ENCODE measurements around the gene MXD4.
A peak's percentile ranks its signal among the peaks of the same experiment; 100 is the strongest.

Gene MXD4

DNA sequence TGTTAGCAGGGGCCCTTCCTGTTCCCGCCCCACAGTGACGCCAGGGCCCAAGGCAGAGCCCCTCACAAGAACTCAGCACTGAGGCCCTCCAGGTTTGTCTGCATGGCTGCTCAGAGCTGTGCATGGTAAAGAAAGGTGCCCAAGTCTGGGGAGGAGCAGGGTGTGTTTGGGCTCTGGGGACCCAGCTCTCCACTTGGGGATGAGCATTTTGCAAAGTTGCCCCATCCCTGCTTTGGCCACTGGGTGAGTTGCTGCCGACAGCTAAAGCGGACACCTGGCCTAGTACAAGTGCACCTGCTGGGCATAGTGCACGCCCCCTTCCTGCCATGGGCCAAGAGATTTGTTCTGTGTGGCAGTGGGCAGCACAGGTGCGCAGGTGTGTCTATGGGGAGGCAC lies 2.0 kb upstream of the MXD4 start:
- DNase-seq (ENCODE audit: low spot score): no peak

DNA sequence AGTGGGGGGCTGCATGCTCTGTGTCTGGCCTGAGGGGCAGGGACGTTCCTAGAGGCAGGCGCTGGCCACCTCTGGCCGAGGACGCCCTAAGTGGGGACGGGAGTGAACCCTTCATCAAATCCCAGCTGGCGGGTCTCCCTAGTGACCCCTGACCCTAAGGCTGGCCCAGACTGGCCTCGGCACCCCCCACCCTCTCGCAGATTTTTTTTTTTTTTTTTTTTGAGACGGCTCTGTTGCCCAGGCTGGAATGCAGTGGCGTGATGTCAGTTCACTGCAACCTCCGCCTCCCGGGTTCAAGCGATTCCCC lies 988 bp upstream of the MXD4 start:
- no peak for DNase-seq (ENCODE audit: low spot score)

DNA sequence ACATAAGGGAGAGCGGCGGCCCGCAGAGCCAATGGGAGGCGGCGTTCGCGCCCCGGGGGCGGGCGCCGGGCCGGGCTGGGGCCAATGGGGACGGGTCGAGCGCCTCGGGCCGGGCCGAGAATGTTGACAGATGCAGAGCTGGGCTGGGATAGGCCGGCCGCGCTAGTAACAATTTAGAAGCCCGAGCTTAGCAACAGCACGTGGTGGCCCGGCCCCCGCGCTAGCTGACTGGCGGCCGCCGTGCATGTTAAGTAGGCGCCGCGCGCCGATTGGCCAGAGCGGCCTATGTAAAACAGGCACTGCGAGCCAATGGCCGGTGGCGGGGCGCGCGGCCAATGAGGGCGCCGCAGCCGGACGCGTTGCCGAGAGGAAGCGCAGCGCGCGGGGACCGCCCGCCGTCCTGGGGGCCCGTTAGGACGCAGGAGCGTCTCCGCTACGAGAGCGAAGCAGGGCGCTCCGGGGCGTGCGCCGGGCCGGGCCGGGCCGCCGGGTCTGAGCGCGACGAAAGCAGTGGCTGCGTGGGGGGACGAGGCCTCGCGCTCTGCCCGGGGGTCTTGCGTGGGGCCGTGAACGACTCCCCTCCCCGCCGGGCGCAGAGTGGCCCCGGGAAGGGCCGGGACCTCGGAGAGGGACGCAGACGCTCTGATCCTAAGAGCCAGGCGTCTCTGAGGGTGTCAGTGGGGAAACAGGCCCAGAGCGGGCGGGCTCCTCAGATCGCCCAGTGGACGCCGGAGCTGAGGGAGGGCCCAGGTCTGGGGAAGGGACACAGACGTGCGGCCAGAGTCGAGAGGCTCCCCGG lies 435 bp upstream of the MXD4 start:
- peak; percentile 99 for DNase-seq (ENCODE audit: low spot score)

DNA sequence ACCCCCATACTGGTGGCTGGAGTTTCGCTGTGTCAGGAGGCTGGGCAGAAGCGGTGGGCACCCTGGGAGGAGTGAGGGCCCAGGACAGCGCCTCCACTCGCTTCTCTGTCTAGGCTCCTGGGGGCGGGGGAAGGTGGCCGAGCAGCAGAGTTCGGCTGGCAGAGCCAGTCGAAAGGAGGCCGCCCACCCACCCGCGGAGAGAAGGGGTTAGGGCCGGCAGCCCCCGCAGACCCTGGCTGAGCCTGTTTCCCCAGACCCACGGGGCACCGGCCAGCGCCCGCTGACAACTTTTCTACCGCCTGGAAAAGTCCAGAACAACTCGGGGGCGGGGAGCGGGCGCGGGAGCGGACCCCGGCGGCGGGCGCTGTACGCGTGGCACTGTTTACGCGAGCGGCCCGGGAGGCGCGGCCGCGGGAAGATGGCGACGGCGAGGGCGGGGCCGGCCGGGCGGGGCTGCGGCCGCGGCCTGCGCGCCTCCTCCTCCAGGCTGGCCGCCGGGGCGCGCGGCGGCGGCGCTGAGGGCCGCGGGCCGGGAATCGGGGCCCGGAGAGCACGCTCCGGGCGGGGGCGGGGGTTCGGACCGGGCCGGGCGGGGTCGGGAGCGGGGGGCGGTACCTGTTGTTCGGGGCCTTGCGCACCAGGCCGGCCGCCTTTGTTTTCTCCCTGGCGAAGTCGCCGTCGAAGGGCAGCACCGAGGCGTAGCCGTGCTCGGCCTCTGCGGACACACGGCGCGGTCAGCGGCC lies 628 bp downstream of the MXD4 start:
- peak; percentile 73 for DNase-seq (ENCODE audit: low spot score)

DNA sequence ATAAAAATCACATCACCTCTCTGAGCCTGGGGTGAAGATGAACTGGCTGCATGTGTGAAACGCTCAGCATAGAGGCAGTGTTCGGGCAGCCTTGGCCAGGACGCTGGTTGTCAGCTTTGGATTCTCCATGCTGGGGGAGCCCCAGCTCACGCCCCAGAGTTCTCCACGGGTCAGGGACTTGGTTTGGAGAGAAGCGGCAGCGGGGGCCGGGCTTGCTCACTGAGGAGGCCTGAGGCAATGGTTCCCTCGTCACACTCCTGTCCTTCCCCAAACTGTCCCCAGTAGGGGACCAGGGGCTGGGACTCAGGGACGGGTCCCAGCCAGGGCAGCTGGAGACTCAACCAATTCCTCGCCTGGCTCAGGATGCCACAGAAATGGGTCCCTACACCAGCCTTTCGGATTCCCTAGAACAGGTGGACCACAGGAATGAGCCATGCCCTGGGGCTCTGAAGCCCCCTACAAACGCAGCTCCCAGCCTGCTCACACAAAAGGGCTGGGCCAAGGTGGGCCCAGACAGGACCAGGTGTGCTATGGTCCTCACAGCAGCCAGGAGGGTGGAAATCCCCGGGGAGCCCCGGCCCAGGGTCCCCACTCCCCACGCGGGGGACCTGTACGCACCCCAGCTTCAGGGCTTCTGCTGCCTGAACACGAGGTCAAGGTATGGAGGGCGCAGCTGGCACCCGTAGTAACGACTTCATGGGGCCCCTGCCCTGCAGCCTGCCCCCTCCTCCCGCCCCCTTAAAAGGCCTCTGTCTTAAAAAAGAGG lies 1.4 kb downstream of the MXD4 start:
- DNase-seq (ENCODE audit: low spot score): peak; percentile 45

DNA sequence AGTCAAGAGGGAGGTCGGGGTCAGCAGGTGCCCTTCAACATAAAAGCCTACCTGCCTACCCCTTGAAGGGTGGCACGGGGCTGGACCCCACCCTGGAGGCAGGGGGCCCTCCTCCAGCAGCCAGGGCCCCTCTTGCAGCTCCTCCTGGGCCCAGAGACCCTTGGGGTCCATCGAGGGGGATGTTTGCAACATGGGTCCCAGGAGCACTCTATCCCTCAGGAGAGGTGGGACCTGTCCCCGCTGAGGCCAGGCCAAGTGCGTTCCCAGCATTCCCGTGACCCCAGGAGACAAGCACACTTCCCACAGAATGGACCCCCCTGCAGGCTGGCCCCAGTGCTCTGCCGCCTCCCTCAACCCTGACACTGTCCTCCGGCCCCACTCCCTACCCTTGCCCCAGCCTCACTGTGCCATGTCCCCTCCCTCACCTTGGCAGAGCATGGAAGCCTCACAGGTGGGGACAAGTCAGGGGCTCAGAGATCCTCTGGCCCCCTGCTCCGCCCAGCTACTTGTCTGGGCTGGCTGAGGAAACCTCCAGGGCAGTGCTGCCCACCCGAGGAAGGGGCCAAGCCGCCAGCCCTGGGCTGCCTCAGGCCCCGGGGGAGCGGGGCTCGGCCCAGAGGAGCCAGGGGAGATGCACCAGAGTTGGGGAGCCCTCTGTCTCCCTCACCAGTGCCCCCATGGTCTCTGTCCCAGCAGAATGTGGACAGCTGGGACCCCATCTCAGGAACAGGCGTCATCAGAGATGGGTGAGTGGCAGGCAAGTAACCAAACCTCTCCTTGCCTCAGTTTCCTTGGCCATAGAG lies 2.2 kb downstream of the MXD4 start:
- DNase-seq (ENCODE audit: low spot score): peak; percentile 49

DNA sequence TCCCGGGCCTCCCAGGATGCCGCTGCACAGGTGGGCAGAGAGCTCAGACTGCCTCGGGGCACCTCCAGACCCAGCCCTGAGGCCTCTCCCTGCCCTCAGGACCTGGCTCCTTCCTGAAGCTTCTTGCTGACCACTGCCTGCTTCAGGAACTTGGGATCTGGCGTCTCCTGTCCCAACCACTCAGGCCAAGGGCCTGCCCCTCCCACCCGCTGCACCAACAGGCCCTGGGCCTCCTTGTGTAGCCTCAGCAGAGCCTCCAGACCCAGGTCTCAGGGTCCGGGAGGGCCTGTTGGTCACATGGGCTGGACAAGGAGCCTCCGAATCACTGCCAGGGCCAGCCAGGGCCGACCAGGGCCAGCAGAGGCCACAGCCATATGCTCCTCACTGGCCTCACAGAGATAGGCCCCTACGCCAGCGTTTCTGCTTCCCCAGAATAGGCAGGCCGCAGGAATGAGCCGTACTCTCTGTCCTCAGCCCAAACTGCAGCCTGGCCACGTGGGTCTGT lies 2.8 kb downstream of the MXD4 start:
- DNase-seq (ENCODE audit: low spot score): no peak

DNA sequence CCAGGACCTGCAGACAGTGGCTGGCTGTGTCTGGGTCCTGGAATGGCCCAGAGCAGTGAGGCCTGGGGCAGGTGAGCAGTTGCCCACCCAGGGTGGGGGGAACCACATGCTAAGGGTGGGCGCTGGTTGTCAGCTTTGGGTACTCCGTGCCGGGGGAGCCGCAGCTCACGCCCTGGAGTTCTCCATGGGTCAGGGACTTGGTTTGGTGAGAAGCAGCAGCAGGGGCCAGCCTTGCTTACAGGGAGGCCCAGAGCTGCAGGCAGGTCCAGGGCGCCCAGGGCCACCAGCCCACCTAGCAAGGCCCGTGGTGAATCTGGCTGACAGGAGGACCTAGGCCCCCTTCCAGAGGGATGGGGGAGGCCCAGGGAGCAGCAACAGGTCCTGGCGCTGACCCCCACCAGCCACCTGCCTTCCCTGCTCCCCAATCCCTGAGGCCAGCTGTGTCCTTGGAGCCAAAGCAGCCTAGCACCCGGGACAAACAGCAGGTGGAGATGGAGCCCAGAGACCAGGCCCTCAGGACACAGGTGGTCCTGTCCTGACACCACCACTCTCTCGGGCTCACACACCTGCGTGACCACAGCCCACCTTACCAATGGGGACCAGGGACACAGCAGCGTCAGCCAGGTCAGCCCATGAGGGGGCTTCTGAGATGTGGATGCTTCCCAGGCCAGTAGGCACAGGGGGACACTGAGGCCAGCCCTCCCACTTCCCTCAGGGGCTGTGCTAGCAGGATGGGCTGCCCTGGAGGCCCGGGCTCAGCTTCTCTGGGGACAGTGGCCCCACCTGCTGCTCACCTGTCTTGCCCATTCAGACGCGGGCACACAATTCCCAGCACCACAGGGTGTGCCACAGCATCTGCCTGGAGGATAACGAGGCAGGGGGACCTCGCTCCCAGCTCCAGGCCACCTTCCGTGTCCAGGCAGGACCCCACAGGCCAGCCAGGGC lies 3.5 kb downstream of the MXD4 start:
- no peak for DNase-seq (ENCODE audit: low spot score)

DNA sequence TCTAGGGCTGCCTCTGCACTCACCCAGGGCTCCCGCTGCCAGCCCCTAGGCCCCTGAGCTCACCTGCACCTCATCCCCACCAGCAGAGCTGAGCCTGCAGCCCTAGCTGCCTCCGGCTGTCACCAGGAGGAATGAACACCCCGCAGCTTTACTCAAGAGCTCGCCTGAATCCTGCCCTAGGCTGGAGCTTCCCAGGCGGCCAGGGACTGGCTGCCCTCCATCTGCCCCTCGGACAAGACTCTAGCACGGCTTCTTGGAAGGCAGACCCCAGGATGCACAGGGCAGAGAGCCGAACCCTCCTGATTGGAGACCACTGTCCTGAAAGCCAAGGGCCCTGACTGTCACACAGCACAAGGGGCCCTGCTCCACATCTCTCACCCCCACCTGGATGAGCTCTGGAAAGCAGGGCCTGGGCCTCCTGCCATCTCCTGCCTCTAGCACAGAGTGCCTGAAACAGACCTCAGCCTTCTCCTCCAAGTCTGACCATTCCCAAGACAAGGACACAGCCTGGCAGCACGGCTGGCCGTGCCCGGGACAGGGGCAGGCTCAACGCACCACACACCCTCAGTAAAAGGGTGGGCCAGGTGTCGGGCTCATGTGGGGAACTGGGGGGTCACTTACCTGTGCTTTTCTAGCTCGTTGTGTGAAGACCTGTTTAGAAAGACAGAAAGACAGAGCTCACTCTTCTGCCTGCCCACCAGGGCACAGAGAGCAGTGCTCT lies 4.4 kb downstream of the MXD4 start:
- no peak for DNase-seq (ENCODE audit: low spot score)

DNA sequence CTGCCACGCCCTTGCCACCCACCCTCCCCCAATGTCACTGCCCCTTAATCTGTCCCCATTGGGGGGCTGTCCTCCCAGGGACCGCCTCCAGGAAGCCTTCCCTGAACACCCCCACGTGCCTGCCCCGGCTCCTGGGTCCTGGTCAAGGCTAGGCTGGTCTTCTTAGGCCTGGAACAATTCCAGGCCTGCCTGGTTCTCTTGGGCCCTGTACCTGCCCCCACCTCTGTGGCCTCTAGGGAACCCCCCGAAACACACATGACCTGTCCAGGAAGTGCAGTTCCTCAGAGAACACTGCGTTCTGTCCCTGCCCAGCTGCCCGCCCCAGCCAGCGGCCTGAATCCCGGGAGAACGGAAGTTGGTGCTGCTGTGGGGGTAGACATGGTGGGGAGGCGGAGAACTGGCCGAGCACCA lies 5.1 kb downstream of the MXD4 start:
- no peak for DNase-seq (ENCODE audit: low spot score)

DNA sequence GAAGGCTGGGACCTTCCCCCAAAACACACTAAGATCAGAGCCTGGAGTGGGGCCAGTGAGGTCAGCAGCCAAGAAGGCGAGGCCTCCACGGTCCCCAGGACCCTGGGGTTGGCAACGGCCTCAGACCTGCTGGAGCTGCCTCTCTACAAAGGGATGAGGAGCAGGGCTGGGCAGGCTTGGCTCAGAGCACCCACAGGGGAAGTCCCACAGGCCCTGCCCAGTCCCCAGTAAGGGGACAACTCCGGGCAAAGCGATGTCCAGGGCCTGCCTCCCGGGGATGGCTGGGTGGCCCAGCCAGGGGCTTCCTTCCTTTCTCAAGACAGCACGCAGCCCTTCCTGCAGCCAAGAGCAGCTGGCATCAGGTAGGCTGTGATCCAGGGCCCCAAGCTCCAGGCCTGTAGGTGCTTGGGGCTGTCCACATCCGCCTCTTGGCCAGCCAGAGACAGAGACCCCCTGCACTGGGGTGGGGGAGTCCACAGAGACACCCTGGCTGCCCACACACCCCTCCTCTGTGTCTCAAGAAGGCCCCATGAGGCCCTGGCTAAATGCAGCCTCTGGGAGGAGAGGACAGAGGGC lies 5.7 kb downstream of the MXD4 start:
- no peak for DNase-seq (ENCODE audit: low spot score)

DNA sequence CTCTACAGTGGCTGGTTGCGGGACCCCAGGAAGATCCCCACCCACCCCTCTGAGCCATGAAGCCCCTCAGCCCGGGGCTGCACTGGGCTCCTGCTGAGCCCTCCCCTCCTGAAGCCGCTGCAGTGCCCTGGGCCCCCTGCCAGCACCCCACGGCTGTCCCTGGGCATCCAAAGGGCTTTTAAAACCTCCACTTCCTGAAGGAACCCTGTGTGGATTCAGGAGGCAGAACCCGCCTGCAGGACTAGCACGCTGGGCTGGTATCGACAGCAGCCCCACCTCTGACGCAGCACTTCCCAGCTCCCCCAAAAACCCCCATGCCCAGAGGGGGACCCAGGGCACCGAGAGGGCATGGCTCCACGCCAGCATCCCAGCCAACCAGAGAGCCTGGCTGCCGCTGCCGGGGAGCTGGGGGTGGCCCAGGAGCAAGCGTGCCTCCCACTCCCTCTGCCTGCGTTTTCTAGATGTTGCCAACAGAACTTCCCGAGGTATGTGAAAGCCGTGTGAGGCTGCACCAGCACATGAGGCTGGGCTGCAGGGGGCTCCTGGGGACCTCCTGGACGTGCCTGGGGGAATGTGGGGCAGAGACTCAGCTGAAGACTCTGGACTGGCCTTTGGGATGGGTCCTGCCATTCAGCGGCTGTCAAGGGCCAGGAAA lies 6.3 kb downstream of the MXD4 start:
- DNase-seq (ENCODE audit: low spot score): no peak

DNA sequence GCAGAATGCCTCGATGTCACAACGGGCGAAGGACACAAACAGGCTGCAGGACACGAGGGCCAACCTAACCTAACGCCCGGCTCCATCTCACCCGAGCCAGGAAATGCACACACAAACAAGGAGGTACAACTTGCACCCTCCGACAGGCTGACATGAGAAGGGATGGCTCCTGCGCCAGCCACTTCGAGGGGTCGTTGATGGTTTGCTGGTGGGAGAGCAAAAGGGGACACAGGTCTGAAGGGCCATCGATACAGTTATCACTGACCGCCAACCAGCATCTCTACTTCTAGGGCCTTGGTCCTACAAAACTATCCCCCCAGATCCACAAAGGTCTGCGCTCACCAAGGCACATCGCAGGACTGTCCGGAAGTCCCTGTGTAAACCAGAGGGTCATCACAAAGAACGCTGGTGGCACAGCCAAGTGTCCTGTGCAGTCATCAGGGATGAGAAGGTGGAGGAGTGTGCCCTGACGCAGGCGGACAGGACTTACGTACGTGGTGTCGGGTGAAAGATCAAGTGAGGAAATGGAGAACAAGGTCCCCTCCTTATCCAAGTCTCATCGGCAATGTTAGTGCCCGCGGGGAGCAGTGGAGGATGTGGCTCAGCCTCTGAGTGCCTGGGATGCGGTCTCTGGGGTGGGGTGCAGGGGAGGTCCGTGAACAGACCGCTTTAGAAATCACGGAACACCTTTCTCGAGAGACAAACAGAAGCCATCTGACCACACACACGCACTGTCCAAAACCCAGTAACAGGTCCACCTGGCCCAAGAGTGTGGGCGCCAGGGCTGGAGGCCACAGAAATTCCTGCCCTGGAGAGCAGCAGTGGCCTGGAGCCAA lies 7.0 kb downstream of the MXD4 start:
- no peak for DNase-seq (ENCODE audit: low spot score)

DNA sequence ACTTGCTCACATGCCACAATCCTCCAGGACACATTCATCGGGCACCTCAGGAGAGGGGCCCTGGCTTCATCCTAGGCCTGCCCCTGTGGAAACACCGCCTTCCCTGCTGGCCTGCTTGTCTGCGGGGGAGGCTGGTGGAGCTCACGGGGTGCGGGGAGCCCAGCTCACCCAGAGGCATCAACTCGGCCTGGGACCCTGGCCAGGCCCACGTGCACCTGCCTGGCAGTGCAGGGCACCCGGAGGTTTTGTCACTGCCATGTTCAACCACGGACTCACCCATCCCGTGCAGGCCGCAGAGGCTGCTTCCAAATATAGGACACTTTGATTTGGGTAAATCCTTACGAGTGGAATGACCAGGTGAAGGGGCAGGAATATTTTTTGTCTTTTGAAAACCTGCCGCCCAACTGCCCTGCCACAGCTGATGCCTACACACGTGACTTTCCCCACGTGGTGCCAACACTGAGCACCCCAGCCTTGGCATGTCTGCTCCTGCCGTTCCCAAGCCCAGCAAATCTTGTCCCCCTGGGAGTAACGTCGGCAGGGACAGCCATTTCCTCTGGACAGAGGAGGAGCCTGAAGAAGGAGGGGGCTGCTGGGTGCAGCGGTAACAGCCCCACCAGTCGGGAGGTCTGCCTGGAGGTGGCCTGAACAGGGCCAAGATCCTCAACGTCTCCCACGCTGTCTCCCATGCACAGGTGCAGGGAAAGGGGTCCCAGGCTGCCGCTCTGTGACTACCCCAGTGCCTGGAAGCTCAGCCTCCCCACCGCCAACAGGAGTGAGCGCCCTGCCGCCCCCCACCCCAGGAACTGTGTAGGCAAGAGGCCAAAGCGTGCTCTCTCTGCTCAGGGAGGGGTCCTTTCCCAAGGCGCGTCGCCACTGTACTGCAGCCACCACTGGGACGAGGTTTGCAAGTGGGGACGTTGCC lies 8.5 kb downstream of the MXD4 start:
- no peak for DNase-seq (ENCODE audit: low spot score)

DNA sequence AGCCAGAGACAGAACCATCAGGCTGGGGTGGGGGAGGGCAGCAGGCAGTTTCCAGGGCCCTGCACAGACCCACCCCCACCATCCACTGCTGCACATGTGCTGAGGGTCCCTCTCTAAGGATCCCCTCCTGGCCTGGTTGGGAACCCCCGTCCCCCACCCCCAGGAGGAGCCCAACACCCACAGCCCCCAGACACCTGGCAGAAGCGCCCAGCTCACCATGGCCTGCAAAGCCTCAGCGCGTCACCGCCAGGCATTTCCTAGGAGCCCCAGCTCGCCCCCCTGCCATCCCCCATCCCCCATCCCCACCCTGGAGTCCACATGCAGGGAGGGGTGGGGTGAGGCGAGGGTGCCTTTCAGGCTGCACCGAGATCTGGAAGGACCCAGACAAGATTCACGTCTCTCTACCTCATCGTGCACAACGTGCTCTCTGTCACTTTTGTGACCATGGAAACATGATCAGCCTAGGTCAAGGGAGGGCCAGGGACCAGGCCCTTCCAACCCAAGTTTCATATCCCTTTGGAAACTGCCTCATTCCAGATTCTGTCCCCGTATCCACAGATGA lies 9.3 kb downstream of the MXD4 start:
- DNase-seq (ENCODE audit: low spot score): no peak

DNA sequence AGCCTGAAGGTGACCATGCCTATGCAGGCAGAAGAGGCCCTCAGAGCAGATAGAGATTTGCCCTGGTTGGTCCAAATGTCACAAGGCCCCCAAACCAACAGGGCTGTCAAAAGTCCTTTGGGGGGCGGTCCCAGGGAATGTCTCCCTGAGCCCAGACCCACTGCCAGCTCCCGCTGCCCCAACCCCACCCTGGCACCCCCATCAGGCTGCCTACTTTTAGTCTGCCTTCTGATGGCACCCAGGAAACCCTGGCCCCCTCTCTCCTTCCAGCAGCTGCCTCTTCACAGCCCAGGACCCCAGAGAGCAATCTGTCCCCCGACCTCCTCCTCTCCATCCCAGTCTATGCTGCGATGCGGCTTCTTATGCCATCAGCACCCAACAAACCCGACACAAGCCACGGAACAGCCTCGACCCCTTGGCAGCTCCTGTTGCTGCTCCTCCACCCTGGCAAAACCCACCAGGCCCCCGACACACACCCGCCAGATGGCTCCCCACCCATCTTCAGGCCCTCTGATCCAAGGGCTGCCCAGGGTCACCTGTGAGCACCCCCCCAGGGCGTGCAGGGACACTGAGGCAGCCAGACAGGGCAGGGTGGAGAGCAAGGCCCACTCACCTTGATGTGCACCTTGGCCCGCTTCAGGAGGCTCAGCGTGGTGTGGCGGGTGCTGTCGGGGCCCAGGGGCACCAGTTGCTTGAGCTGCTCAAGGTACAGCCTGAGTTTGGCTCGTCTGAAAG lies 9.9 kb downstream of the MXD4 start:
- no peak for DNase-seq (ENCODE audit: low spot score)

Data from ecto neural progenitor cell (in vitro differentiated cells).